HG03354 (cell line): Measurements from ENCODE around the gene CCT3.
"Not testable (repeated sequence)": the region's sequence is repeated elsewhere in the genome, so short reads cannot be mapped to it uniquely, and the experiment has no call there.

Experiments
- ATAC-seq: cut with Tn5 transposase; IDR thresholded peaks from one replicate; pipeline ENCODE4 v1.9.1; 2021; ENCODE audit warnings: mild to moderate bottlenecking; ENCODE audit not compliant: unreplicated experiment, poor library complexity, severe bottlenecking

The CCT3 gene

DNA sequence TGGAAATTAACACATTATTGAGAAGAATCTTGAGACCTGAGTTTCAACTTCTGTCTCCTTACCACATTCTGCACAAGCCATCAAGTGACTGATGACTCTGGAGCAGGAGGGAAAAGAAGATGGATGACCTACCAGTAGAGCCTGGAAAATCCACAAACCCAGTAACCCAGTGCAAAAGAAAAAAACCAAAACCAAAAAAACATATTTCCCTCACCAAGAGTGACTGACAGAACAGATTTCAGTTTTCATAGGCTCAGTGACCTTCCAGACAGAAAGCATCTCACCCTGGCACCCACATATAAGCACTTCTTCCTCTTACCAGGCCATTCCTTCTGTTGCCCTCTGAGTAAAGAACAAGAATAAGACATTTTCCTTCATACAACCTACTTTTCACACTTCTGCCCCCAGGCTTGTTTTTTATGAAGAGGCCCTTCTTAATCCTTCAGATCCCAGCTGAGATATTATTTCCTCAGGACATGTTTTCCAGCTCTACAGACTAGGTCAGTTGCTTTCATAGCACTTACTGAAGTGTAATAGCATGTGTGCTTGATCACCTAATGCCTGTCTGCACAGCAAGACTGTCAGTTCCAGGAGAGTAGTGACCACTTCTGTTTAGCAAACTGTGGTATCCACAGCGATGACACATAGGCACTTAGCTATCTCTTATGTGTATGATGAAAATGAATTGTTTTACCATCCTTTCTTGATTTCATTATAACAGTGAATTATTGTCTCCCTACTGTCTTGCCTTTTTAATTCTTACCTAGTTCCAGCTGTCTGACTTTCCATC lies 4.3 kb upstream of the CCT3 start:
- no peak for ATAC-seq

DNA sequence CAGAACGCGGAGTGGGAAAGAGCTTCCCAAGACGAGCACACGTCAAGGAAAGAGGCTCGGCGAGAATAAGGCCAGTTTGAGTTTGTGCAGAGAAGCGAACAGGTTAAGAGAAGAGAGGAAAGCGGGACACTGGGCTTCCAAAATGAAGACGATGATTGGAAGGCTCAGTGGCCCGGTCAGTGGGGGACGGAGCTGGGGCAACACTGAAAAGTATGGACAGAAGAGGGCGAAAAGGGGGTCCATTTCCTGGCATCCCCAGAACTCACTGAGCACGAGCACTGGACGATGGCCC lies 258 bp downstream of the CCT3 start:
- peak; percentile 27 for ATAC-seq

DNA sequence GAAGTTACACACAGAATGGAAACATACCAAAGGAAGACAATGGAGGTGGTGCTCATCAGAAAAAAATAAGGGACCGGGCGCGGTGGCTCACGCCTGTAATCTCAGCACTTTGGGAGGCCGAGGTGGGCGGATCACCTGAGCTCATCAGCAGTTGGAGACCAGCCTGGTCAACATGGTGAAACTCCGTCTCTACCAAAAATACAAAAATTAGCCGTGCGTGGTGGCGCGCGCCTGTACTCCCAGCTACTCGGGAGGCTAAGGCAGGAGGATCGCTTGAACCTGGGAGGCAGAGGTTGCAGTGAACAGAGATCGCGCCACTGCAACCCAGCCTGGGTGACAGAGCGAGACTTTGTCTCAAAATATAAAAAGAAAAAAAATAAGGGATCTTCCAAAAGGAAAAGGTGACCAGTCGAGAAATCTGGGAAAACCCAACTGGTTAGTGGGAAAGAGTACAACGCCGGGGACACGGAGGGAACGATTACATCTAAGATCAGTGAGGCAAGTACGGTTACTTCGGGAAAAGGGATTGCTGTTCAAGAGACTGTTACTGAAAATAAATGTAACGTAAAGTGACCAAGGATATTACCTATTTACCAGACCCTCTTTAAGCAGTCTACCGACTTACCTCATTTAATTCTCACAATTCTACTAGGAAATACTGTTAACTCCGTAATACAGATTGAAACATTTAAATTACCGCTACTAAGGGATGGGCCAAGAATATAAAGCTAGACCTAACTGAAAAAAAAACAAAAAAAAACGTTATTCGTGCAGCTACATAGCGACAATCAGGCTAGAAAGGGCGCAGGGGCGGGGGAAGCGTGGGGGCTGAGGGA lies 822 bp downstream of the CCT3 start:
- ATAC-seq, result no peak

DNA sequence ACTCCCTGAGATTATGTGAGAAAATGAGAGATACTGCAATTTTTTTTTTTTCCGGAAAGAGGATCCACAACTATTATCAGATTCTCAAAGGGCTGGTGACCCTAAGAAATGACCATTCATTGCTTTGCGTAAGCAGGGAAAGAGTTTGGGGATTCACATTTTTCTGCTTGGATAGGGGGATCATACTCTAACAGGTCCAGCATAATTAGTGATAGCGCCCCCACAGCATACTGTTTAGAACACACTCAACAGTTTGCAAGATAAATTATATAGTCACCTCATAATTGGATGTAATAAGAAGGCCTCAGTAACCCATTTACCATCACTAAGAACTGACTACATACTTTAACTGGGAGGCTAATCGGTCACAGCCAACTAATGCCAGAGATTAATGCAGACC lies 1.9 kb downstream of the CCT3 start:
- no peak for ATAC-seq

DNA sequence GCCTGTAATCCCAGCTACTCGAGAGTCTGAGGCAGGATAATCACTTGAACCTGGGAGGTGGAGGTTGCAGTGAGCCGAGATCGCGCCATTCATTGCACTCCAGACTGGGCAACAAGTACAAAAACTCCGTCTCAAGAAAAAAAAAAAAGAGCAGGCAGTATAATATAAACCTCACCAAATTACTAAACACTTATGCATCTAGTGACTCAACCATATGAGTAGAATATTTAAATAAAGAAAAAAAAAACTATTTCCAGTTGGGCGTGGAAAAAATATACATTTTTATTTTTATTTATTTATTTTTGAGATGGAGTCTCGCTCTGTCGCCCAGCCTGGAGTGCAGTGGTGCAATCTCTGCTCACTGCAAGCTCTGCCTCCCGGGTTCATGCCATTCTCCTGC lies 14.9 kb downstream of the CCT3 start:
- ATAC-seq, result not testable (repeated sequence)

DNA sequence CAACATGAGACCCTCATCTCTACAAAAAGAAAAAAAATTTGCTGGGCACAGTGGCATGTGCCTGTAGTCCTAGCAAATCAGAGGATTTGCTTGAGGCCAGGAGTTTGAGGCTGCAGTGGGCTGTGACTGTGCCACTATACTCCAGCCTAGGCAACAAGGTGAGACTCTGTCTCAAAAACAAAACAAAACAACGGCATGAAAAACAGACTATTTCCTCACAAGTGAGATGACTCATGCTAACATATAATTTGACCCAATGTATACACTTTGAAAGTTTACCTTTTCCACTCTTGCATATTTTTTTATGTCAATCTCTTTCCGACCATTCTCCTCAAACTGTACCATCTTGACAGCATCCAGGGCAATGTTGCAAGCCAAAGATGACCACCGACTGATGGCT lies 17.5 kb downstream of the CCT3 start:
- no peak for ATAC-seq

DNA sequence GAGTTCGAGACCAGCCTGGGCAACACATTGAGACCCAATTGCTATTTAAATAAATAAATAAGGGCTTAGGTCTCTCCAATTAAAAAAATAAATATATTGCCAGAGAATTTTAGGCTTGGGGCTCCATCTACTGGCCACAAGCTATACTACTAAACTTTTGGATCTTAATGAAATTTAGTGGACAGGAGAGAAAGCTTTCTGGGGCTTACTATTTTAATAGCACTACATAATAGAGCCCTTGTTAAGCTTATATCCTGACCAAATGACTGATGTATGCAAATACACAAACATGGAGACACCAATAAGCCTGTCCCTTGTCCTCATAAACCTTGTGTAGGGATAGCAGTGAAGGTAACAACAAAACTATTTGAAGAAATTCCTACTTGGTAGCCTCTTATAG lies 18.4 kb downstream of the CCT3 start:
- ATAC-seq, result no peak

DNA sequence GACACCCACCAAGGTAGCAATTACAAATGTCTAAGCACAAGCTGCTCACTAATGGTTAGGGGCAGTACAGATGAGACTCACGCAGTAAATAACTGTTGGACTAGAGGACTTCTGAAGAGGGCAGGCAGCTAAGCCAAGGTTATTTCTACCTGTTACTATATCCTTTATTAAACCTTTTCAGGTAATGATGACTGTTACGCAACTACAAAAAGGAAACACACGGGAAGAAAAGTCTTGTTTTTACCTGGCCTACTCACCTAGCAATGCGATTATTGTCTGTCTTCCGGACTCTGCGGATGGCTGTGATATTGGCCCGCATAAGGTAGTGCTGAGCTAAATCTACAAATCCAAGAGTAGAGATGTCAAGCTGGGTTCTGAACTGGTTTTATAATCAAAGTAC lies 21.2 kb downstream of the CCT3 start:
- no peak for ATAC-seq

DNA sequence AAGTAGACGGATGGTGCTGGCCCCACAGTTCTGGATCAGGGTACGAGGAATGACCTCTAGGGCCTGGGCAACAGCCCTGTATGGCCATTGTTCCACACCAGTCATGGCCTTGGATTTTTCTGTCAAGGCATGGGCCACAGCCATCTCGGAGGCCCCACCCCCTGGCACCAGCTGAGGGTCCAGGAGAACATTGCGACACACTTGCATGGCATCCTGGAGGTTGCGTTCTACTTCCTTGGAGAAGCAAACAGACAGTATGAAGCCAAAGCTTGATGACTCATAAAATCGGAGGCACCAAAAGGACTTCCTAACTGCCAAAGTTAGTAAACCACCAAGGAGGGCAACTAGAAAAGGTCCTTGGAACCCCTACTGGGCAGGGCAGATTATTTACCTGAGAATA lies 27.1 kb downstream of the CCT3 start:
- ATAC-seq, result no peak

DNA sequence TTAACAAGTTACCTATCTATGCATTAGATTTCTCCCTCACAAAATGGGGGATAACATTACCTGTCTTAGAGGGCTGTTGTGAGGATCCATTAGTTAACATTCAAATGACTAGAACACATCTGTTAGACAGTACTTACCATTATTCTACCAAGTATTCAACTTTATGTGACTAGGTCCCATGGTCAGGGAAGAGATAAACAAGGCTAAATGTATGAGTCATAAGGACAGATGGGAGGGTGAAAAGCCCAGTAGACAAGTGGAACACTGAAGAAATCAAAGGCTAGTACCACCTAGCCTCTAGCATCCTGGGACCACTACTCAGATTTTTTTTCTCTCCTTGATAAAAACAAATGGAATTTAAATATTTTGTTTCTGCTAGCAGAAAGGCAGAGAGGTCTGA lies 30.0 kb downstream of the CCT3 start:
- ATAC-seq, result no peak

DNA sequence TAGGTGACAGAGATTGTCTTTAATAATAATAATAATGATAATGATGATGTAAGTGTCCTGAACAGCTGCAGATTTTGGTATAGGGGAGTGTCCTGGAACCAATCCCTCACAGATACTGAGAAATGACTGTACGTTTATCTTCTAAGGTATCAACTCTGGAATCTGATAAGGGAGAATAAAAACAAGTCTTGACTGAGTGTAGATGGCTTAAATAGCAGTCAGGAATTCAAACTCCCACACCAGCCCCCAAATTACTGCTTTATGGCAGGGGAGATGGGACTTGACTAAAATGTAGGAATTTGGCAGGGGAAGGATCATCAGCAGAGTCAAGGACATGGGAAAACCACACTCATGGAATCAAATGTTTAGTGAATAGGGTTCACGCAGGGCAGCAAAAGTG lies 32.9 kb downstream of the CCT3 start:
- ATAC-seq, result no peak

DNA sequence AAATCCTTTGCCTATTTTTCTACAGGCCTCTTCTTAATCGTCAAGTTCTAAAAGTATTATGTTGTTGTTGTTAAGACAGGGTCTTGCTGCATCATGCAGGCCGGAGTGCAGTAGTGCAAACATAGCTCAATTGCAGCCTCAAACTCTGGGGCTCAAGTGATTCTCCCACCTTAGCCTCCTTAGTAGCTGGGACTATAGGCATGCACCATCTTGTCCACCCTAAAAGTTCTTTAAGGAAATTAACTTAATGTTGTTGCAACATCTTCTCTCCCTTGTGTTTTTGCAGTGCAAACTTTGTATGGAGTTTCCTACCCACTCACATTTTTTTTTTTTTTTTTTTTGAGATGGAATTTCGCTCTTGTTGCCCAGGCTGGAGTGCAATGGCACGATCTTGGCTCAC lies 34.9 kb downstream of the CCT3 start:
- ATAC-seq, result no peak

DNA sequence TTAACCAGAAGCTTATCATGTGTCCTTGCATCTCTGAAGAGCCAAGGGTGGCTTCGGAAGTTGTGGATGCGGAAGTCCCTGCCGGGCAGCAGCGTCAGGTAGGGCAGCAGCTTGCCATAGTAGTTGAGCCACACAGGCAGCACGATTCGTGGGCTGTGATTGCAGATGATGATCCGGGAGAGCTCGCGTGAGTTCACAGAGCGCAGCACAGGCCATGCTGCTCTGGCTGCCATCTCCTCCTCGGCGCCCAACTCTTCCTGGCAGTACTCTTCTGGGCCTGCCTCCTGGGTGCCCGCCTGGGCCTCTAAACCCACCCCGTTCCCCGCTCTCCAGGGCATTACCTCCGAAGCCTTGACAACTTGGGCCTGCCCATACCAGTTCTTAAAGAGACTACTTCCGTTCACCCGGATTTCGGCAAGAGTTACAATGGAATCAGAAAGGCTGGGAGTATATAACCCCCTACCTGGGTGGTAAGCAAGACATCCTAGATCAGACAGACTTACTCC lies 39.2 kb downstream of the CCT3 start, which contains the start of gene VHLL:
TSS of gene VHLL (minus strand) at position 456 of the 506 bp plus-strand sequence. CDS start at position 338, 118 bp downstream.
- ATAC-seq, result no peak

DNA sequence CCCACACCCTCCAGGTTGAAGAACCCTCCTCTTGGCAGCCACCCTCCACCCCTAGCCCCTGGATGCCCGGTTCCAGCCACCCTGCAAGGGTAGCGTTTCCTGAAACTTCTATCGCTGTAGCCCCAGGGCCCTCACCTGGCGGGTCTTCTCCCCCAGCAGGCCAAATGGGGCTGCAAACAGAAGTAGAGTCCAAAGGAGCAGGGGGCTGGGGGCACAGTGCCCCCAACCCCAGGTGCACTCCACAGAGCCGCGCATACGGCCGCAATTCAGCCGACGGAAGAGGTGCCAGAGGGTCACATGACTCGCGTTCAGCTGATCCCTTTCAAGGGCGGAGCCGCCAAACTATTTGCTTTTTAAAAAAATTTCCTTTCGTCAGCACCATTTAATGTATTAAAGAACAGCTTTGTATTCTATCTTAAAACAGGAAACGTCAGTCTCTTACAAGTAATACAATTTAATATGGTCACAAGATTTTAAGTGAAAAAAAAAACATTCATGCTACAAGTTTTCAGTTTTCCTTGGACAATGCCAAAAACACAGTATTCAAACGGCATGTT lies 42.6 kb downstream of the CCT3 start, which contains the start of gene GLMP:
TSS of gene GLMP (minus strand) at position 289 of the 557 bp plus-strand sequence. CDS start at position 255, 34 bp downstream.
- peak; percentile 45 for ATAC-seq

DNA sequence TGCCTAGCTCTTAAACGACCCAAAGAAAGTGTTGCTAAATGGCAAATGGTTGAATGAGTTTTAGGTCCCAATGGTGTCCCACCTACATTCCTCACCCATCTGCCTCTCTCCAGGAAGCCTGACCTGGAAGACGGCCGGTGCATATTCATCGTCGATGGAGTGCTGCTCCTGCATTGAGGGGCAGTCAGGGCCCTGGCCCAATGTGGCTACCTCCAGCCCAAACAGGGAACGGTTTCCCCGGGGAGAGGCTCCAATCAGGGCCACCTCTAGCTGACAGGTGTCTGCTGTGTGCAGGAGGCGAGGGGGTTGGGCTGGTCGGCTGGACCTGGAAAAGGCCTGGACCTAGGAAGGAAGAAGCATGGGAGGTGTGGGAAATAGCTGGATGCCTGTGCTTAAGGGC lies 44.2 kb downstream of the CCT3 start:
- no peak for ATAC-seq

DNA sequence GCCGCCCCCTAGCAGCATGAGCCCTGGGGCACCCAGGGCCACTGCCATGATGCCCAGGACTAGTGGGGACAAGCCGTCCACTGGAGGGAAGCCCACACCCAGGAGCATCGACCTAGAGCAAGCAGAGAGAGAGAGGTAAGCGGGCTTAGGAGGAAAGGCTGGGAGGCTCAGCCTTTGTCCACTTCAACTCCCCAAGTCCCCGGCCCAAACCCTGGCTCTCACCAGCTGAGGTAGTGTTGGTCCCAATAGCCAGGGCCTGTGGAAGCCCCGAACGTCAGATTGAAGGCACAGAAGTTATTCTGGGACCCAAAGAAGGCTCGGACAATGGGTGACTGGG lies 45.0 kb downstream of the CCT3 start:
- ATAC-seq, result no peak

DNA sequence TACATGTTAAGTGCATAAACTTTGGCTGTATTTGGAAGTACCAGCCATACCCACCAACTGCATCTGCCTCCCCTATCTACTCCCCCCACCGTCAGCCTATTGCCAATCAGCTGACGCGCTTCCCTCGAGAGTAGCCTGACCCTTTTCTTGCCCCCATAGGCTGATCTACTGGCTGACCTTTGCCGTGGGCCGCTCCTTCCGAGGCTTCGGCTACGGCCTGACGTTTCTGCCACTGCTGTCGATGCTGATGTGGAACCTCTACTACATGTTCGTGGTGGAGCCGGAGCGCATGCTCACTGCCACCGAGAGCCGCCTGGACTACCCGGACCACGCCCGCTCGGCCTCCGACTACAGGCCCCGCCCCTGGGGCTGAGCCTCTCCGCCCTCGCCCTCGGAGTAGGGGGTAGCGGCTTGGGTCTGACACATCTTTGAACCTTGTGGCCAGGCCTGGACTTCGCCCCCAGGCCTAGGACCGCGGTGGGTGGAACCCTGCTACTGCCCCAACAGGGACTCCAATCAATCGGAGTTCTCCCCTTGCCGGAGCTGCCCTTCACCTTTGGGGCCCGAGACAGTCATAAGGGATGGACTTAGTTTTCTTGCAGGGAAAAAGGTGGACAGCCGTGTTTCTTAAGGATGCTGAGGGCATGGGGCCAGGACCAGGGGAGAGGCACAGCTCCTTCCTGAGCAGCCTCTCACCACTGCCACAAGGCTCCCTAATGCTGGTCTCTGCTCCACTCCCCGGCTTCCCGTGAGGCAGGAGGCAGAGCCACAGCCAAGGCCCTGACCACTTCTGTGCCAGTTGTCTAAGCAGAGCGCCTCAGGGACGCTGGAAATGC lies 46.6 kb downstream of the CCT3 start:
- no peak for ATAC-seq

DNA sequence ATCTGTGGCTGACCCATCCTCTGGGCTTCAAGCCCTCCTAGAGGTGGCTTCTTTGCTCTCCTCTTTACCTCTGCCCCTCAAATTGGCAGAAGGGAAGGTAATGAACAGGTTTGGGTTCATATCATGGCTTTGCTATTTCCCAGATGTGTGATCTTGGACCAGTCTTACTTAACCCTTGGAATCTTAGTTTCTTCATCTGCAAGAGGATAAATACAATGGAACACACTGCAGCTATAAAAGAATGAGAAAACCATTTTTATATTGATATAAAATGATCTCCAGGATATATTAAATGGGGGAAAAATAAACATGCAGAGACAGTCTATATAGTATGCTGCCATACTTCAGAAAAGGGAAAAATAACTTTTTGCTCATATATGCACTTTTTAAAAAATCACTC lies 48.2 kb downstream of the CCT3 start:
- no peak for ATAC-seq

DNA sequence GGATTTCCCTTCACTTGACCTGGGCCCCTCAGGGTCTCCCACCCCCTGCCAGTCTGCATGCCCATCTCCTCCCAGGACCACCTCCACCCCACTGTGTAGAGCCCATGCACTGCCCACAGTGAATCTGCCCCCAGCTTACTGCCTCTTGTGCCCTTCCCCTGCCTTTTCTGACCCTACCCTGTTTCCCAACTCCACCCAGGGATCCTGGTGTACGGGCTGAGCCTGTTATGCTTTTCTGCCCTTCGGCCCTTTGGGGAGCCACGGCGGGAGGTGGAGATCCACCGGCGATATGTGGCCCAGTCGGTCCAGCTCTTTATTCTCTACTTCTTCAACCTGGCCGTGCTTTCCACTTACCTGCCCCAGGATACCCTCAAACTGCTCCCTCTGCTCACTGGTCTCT lies 52.0 kb downstream of the CCT3 start:
- no peak for ATAC-seq

DNA sequence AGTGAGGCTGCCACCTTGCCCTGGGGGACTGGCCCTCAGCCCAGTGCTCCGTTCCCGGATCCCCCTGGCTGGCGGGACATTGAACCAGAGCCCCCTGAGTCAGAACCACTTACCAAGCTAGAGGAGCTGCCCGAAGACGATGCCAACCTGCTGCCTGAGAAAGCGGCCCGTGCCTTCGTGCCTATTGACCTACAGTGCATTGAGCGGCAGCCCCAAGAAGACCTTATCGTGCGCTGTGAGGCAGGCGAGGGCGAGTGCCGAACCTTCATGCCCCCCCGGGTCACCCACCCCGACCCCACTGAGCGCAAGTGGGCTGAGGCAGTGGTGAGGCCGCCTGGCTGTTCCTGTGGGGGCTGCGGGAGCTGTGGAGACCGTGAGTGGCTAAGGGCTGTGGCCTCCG lies 52.7 kb downstream of the CCT3 start:
- no peak for ATAC-seq
